ENCODE measurements around the gene CNGB1.

DNA sequence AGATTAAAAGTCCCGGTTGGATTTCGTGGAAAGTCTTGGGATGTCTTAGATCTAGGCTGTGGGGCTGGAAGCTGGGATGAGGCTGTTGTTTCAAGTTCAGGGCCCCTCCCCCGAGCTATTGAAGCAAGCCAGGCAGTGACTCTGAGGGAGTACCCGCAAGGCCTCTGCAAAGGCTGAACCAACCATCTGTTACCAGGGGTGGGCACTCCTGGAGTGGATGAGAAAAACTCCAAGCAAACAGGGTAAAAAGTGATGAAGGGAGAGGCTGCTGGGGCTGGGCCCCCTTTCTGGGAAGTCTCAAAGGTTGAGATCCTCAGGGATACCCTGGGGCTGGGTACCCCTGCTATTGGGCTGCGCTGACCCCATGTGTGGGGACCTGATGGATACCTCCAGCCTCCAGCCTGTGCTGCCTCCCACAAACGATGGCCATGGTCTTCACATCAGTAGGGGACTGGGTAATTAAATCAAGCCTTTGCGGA is 86.2 kb downstream of the CNGB1 start:
- no peak for TF ChIP-seq CTCF (IDR thresholded peaks at IDR 0.05)
- no peak for TF ChIP-seq POLR2A (IDR thresholded peaks at IDR 0.05)
- TF ChIP-seq POLR2AphosphoS5 (IDR thresholded peaks at IDR 0.05), result no peak
- TF ChIP-seq EP300 (IDR thresholded peaks at IDR 0.05; ENCODE audit: low read depth), result no peak
